PC-9 (cell line): ENCODE measurements around the gene CRPPA.

ENCODE experiments used
- CTCF ChIP-seq: fragments of 200-600 bp; sonication (generic); conservative IDR thresholded peaks from 2 replicates; pipeline ENCODE4 v1.6.1; 2017; ENCODE audit warnings: mixed run types, antibody characterized with exemption, mild to moderate bottlenecking, moderate library complexity
- EZH2 ChIP-seq: fragments of 200-600 bp; sonication (generic); IDR thresholded peaks from 2 replicates; pipeline ENCODE4 v1.8.0; 2017; ENCODE audit warnings: antibody characterized with exemption, low read depth

GRCh38 chr7:16411391-16411790, 9.9 kb downstream of the CRPPA start:
- no peak for TF ChIP-seq CTCF
- no peak for TF ChIP-seq EZH2
